A673 (cell line): ENCODE measurements around the gene GNB2. TPM values are rescaled to one million over a fixed set of nuclear protein-coding genes. Genes with fewer than 3 reads are reported as not detected.

Source experiments
- BruUV-seq: library from RNA; stranded (reverse); fragments of 400-500 nt; replicated peaks from 2 replicates; lab custom pipeline; 2021; lab: Mats Ljungman, UMichigan
- CTCF ChIA-PET: fragments of 300-600 bp; sonication (Branson Sonifier 250); formaldehyde crosslinking; loops from one replicate; lab custom pipeline; 2022; ENCODE audit warnings: antibody characterized with exemption; lab: Charles Lee
- POLR2A ChIA-PET: fragments of 300-600 bp; sonication (Branson Sonifier 250); formaldehyde crosslinking; loops from one replicate; lab custom pipeline; 2022; ENCODE audit warnings: antibody characterized with exemption; ENCODE audit not compliant: low non-redundant PET; lab: Charles Lee
- DNase-seq: peaks from one replicate; pipeline ENCODE4 v3.0.0-alpha.2; 2015; ENCODE audit warnings: low spot score
- H3K27ac ChIP-seq: fragments of 200-600 bp; sonication (generic); 2 replicates; pipeline ENCODE4 v1.5.1; 2016; ENCODE audit warnings: mixed run types, low read depth, mild to moderate bottlenecking, mixed read lengths, antibody characterized with exemption, low read length; ENCODE audit not compliant: poor library complexity, severe bottlenecking
- H3K27me3 ChIP-seq: fragments of 200-600 bp; sonication (generic); replicated peaks from 2 replicates; pipeline ENCODE4 v1.6.1; 2017; ENCODE audit warnings: mixed run types, low read depth, mild to moderate bottlenecking, mixed read lengths, antibody characterized with exemption, low read length; ENCODE audit not compliant: insufficient read depth, poor library complexity
- H3K36me3 ChIP-seq: fragments of 200-600 bp; sonication (generic); 2 replicates; pipeline ENCODE4 v1.6.1; 2016; ENCODE audit warnings: mixed run types, mild to moderate bottlenecking, mixed read lengths, antibody characterized with exemption, low read length; ENCODE audit not compliant: insufficient read depth, poor library complexity, severe bottlenecking
- H3K4me1 ChIP-seq: fragments of 200-600 bp; sonication (generic); 2 replicates; pipeline ENCODE4 v1.6.1; 2017; ENCODE audit warnings: mixed run types, mild to moderate bottlenecking, mixed read lengths, antibody characterized with exemption, low read length; ENCODE audit not compliant: insufficient read depth, poor library complexity, severe bottlenecking
- H3K4me3 ChIP-seq: fragments of 200-600 bp; sonication (generic); 2 replicates; pipeline ENCODE4 v1.5.1; 2016; ENCODE audit warnings: low read depth, mixed run types, mild to moderate bottlenecking, mixed read lengths, low read length; ENCODE audit not compliant: poor library complexity, severe bottlenecking
- H3K9me3 ChIP-seq: fragments of 200-600 bp; sonication (generic); 2 replicates; pipeline ENCODE4 v1.6.1; 2016; ENCODE audit warnings: mixed run types, low read depth, mild to moderate bottlenecking, mixed read lengths, antibody characterized with exemption, low read length; ENCODE audit not compliant: poor library complexity, severe bottlenecking
- EZH2 ChIP-seq: fragments of 200-600 bp; sonication (generic); IDR thresholded peaks from 2 replicates; pipeline ENCODE4 v1.6.1; 2017; ENCODE audit warnings: borderline replicate concordance, low read depth, mild to moderate bottlenecking, mixed read lengths, antibody characterized with exemption, low read length; ENCODE audit not compliant: poor library complexity, severe bottlenecking
- intact Hi-C: fragments of 100-400 bp; cut with micrococcal nuclease; formaldehyde crosslinking; loops from one replicate; pipeline ENCODE4 v1.10.0; 2022; ENCODE audit not compliant: unreplicated experiment
- total RNA-seq: library from RNA; stranded (reverse); gene quantifications from 2 replicates; pipeline ENCODE4 v1.2.3, GENCODE V29; 2021
- TF ChIP-seq, protein P1 (sequence below): fragments of 300-800, 200-600 bp; sonication (generic); conservative IDR thresholded peaks from 2 replicates; pipeline ENCODE4 v1.5.1; 2017; ENCODE audit warnings: low read depth, mild to moderate bottlenecking, antibody characterized with exemption, low read length, moderate library complexity, mixed read lengths

The GNB2 gene
- total RNA-seq, 1 experiment from 2014 or later: 225 TPM

DNA sequence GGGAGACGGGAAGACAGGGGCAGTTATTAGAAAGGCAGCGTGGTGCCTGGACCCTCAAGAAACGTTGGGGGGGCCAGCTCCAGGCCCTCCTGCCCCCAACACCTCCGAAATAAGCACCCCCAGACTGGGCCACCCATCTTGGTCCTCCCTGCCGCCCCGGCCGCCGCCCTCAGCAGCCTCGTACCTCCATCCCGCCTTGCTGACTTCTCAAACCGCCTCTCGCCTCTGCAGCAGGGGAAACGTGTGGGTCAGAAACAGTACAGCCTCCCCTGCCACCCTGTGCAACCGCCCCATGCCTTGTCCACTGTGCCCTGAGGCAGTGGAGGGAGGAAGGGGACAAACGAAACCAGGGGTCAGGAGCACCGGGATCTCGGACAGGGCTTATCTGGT is 13.3 kb downstream of the GNB2 start:
- Histone ChIP-seq H3K9me3 (no peaks in the 10 kb centered on the region), H3K4me3 (no peak overlapping the region), H3K27ac (no peak overlapping the region), H3K36me3 (peaks cover 84% of the 10 kb centered on the region), H3K27me3 (no peaks in the 10 kb centered on the region), H3K4me1 (peaks cover 7% of the 10 kb centered on the region)
- intact Hi-C loops: no loop called here
- BruUV-seq: no TSS peak
- DNase-seq: no peak
- CTCF ChIA-PET: no interaction called here
- POLR2A ChIA-PET: no interaction called here
- no peak for TF ChIP-seq EZH2
- TF ChIP-seq, protein P1, sequence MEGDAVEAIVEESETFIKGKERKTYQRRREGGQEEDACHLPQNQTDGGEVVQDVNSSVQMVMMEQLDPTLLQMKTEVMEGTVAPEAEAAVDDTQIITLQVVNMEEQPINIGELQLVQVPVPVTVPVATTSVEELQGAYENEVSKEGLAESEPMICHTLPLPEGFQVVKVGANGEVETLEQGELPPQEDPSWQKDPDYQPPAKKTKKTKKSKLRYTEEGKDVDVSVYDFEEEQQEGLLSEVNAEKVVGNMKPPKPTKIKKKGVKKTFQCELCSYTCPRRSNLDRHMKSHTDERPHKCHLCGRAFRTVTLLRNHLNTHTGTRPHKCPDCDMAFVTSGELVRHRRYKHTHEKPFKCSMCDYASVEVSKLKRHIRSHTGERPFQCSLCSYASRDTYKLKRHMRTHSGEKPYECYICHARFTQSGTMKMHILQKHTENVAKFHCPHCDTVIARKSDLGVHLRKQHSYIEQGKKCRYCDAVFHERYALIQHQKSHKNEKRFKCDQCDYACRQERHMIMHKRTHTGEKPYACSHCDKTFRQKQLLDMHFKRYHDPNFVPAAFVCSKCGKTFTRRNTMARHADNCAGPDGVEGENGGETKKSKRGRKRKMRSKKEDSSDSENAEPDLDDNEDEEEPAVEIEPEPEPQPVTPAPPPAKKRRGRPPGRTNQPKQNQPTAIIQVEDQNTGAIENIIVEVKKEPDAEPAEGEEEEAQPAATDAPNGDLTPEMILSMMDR: no peak

DNA sequence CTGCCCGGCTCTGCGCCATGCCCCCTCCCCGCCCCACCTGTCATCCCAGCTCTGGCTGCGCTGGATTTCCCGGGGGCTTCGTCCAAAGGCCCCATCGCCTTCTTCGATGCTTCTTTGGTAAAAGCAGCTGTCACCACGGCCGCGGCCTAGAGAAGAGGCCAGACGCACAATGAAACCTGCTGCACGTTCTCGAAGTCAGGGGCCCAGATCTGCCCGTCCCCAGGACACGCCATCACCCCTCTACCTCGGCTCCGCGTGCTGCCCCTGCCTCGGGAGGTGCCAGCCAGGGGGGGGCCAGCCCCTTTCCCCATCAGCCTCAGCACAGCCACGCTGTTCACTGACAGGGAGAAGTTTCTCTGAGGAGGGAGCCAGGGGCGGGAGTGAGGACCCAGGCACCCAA is 13.7 kb downstream of the GNB2 start:
- Histone ChIP-seq H3K4me3 (no peak overlapping the region), H3K9me3 (no peaks in the 10 kb centered on the region), H3K27ac (no peak overlapping the region), H3K36me3 (peaks cover 80% of the 10 kb centered on the region), H3K27me3 (no peaks in the 10 kb centered on the region), H3K4me1 (peaks cover 11% of the 10 kb centered on the region)
- POLR2A ChIA-PET: no interaction called here
- intact Hi-C loops: no loop called here
- no peak for DNase-seq
- BruUV-seq: no TSS peak
- CTCF ChIA-PET: no interaction called here
- TF ChIP-seq, protein P1: no peak
- TF ChIP-seq EZH2: no peak

DNA sequence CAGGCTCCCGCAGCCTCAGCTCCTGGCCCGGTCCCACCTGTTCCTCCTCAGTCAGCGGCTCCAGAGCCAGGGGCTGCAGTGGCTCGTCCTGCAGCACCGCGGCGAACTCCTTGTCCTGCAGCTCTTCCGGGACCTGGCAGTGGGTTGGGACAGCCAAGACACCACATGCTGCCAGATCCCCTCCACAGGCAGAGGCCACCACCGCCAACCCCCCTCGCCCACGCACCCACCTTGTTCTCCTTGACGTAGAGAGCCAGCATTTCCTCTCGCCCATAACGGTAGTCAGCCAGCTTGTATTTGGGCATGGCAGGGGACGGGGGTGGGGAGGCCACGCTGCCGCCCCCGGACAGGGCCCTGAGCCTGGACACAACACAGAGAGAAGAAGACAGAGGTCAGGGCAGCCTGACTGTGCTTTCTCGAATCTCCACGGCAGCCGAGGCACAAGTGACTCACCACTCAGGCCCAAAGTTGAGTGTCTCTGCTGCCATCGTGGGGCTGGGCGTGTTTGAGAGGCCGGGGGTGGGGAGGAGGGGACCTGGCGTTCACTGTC is 14.3 kb downstream of the GNB2 start:
- Histone ChIP-seq H3K9me3 (no peaks in the 10 kb centered on the region), H3K36me3 (peaks cover 74% of the 10 kb centered on the region), H3K27me3 (no peaks in the 10 kb centered on the region), H3K4me1 (peaks cover 15% of the 10 kb centered on the region), H3K4me3 (no peak overlapping the region), H3K27ac (no peak overlapping the region)
- DNase-seq: no peak
- ChIA-PET POLR2A (no interaction called here), CTCF (no interaction called here)
- intact Hi-C loops: no loop called here
- BruUV-seq: no TSS peak
- TF ChIP-seq, protein P1: no peak
- TF ChIP-seq EZH2: no peak
